NCI-H345 treated with DMSO at 0.1 percent for 48 hours (cell line): Measurements from ENCODE around the gene MPHOSPH10.
"Not testable (repeated sequence)": the region's sequence is repeated elsewhere in the genome, so short reads cannot be mapped to it uniquely, and the experiment has no call there.

Experiments
- DNase-seq: peaks from one replicate; lab custom pipeline; 2025; ENCODE audit not compliant: unreplicated experiment; lab: John Stamatoyannopoulos, UW

The MPHOSPH10 gene

GRCh38 chr2:71130152-71130904 lies at the start of gene MPHOSPH10, which contains the start of gene MCEE:
MPHOSPH10 (plus strand) TSS chr2:71130634; CDS start chr2:71130666, 32 bp downstream.
MCEE (minus strand) TSS chr2:71130229; CDS start chr2:71130219, 10 bp downstream.
- peak; percentile 86 for DNase-seq

DNA sequence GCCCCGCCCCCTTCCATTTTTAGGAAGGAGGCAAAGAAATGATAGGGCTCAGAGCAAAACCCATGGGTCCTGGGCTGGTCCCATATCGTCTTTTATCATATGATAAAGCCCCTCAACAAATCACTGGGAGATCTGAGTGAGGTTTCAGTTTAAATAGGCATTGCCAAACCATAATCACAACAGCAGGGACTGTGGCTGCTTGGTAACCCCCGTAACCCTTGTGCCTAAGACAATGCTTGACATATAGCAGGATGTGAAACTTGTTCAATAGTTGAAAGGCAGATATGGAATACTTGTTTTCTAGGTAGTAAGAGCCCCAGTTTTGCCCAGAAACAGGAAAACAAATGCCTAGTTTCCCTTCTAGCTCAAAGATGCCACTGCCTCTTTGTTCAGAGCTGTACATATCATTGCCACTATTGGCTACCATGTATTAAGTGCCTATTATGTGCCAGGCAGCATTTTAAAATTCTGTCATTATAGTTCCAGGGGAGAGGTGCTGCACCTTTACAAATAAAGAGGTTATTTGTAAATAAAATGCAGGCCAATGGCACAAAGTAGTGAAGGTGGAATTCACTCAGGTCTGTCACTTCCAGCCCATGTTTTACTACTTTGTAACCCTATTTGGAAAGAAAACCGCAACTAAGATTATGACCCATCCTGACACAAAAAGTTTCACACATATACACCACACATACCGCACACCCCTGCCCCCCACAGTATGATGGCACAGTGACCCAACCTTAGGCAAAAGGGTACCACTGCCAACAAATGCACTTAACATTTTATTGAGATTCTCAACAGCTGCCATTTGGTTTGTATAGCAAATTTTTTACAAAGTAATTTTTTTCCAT lies 47.8 kb upstream of the MPHOSPH10 start:
- DNase-seq = no peak

- not testable (repeated sequence) for DNase-seq
These were observed 47.1 kb upstream of the MPHOSPH10 start for GRCh38 chr2:71083297-71083696.

DNA sequence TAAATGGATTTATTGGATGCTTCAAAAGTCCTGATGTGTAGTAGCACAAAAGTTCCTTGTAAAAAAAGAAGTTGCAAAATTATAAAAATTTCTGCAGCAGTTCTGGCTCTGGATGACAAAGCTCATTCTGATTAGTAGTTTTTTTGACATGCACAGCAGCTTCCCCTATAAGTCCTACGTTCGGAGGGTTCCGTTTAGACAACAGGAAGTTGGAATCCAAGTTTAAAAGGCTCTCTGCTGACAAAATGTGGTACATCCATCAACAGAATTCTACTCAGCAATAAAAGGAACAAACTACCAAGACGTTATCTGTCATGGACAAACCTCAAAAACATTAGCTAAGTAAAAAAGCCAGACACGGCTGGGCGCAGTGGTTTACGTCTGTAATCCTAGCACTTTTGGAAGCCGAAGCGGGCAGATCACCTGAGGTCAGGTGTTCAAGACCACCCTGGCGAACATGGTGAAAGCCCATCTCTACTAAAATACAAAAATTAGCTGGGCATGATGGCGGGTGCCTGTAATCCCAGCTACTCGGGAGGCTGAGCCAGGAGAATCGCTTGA lies 46.6 kb upstream of the MPHOSPH10 start:
- DNase-seq = not testable (repeated sequence)

- DNase-seq = peak; percentile 53
These were observed 45.0 kb upstream of the MPHOSPH10 start for GRCh38 chr2:71085325-71086003.

GRCh38 chr2:71089475-71089874 lies 41.0 kb upstream of the MPHOSPH10 start:
- not testable (repeated sequence) for DNase-seq

- DNase-seq = not testable (repeated sequence)
These were observed 38.6 kb upstream of the MPHOSPH10 start for GRCh38 chr2:71091808-71092207.

DNA sequence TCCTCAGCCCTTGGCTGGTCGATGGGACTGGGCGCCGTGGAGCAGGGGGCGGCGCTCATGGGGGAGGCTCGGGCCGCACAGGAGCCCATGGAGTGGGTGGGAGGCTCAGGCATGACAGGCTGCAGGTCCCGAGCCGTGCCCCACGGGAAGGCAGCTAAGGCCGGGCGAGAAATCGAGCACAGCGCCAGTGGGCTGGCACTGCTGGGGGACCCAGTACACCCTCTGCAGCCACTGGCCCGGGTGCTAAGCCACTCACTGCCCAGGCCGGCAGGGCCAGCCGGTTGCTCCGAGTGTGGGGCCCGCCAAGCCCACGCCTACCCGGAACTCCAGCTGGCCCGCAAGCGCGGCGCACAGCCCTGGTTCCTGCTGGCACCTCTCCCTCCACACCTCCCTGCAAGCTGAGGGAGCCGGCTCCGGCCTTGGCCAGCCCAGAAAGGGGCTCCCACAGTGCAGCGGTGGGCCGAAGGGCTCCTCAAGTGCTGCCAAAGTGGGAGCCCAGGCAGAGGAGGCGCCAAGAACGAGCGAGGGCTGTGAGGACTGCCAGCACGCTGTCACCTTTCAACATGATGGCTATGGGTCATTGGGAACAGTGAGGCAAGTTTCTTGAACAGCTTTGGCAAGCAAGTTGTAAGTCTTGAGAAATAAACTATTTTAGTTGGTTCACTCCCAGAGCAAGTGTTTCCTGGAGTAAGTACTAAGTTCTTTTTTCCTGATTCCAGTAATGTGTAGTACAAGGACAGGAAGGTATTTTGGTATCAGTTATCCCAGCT lies 37.8 kb upstream of the MPHOSPH10 start:
- DNase-seq = not testable (repeated sequence)

- peak; percentile 23 for DNase-seq
These were observed 30.1 kb upstream of the MPHOSPH10 start for GRCh38 chr2:71100195-71100964.

GRCh38 chr2:71101656-71102055 lies 28.8 kb upstream of the MPHOSPH10 start:
- DNase-seq = no peak

DNA sequence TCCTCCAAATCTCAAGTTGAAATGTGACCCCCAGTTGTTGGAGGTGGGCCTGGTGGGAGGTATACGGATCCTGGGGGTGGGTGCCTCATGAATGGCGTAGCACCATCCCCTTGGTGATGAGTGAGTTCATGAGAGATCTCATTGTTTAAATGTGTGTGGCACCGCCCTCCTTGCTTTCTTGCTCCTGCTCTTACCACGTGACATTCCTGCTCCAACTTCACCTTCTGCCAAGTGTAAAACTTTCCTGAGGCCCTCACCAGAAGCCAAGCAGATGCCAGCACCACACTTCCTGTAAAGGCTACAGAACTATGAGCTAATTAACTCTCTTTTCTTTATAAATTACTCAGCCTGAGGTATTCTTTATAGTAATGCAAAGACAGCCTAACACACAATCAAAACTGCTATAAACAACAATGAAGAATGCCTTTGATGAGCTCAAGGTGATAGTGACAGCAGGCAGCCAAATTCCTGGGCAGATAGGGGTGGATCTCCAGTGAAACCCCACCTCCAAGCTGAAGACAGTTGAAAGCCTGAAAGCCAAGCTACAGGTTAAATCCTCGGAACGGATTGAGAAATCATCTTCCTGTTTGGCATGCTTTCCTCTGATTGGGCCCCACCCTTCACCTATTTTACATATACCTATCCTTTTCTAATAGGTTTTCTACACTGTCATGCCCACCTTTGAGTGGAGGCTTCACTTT lies 27.3 kb upstream of the MPHOSPH10 start:
- DNase-seq = no peak

DNA sequence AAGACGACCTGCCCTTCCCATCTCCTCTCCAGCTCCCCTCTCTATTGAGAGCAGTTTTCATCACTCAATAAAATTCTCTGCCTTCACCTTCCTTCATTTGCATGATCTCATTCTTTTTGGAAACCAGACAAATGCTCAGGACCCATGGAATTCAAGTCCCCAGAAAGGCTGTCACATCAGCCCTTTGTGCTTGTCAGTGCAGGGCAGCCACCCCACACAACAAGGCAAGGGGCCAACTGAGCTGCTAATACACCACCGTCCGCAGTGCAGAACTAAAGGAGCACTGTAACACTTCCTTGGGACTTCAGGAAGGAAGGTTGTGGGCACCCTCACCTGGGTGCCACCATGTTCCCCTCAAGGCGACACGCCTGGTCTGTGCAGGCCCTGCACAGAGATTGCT lies 26.6 kb upstream of the MPHOSPH10 start:
- no peak for DNase-seq

DNA sequence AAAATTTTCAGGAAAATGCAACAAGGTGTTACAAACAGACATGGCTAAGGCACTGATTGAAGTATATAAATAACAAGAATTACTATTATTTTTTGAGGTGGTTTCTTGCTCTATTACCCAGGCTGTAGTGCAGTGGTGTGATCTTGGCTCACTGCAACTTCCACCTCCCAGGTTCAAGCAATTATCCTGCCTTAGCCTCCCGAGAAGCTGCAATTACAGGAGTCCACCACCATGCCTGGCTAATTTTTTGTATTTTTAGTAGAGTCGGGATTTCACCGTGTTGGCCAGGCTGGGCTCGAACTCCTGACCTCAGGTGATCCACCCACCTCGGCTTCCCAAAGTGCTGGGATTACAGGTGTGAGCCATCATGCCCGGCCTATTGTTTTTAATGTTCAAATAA lies 24.0 kb upstream of the MPHOSPH10 start:
- not testable (repeated sequence) for DNase-seq

GRCh38 chr2:71108091-71108490 lies 22.3 kb upstream of the MPHOSPH10 start:
- DNase-seq = no peak

DNA sequence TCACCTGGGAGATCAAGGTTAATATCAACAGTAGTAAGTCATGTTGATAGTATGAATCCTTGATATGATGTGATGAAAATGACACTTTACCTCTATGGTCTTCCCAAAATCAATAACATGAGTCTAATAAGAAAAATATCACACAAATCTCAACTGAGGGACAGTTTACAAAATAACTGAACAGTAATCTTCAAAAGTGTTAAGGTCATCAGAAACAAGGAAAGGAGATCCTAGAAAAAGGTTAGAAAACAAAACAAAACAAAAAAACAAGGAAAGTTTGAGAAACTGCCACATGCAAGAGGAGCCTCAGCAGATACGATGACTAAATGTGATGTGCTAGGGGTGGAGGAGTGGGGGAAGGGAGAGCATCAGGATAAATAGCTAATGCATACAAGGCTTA lies 16.6 kb upstream of the MPHOSPH10 start:
- no peak for DNase-seq

DNA sequence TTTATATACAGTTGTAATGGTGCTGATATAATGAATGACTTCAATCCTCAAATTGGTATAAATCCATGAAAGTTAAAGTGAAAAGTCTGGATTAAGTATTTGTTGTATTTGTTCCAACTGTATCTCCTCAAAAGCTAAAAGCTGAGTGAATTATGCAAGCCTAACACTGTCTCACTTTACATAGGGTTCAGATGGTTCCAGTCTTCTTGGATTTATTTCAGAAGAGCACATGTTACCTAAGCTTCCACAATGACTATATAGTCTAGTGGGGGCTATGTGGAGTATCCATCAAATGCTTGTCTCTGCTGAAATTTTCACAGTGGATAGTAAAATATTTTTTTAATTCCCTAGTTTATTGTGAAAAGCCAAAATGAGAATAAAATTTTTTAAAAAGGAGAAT lies 13.4 kb upstream of the MPHOSPH10 start:
- DNase-seq = no peak

- DNase-seq = no peak
These were observed 10.2 kb upstream of the MPHOSPH10 start for GRCh38 chr2:71120195-71120594.

GRCh38 chr2:71121479-71121878 lies 9.0 kb upstream of the MPHOSPH10 start:
- no peak for DNase-seq
